SK-N-SH treated with all-trans-retinoic acid at 6 μM for 48 hours (cell line): ENCODE results near the gene FBLN7.

ENCODE experiments used
- ATAC-seq: fragments of 200-7000 bp; cut with Tn5 transposase; 3 replicates; pipeline ENCODE4 v1.9.1; 2020; ENCODE audit warnings: mild to moderate bottlenecking, moderate library complexity
- ARNTL ChIP-seq: fragments of 450-650 bp; formaldehyde crosslinking; IDR thresholded peaks from 2 replicates; pipeline ENCODE4 v1.5.0; 2020; ENCODE audit warnings: low read depth, mild to moderate bottlenecking, moderate library complexity, borderline replicate concordance
- BACH2 ChIP-seq: fragments of 250-450 bp; sonication (Bioruptor Pico); IDR thresholded peaks from 2 replicates; pipeline ENCODE4 v1.9.0; 2021; ENCODE audit warnings: mild to moderate bottlenecking, borderline replicate concordance
- CREB5 ChIP-seq: fragments of 250-450 bp; sonication (Bioruptor Pico); IDR thresholded peaks from 2 replicates; pipeline ENCODE4 v1.5.1; 2020; ENCODE audit warnings: low read depth, mild to moderate bottlenecking, moderate library complexity
- CSDC2 ChIP-seq: fragments of 250-450 bp; sonication (Bioruptor Pico); IDR thresholded peaks from 2 replicates; pipeline ENCODE4 v1.5.0; 2020; ENCODE audit warnings: mild to moderate bottlenecking, moderate library complexity
- CSRNP3 ChIP-seq: fragments of 250-450 bp; sonication (Bioruptor Pico); IDR thresholded peaks from 2 replicates; pipeline ENCODE4 v1.5.1; 2021; ENCODE audit warnings: mild to moderate bottlenecking, moderate library complexity
- ESRRG ChIP-seq: fragments of 250-450 bp; sonication (Bioruptor Pico); IDR thresholded peaks from 2 replicates; pipeline ENCODE4 v1.6.1; 2021; ENCODE audit warnings: mild to moderate bottlenecking
- GLIS3 ChIP-seq: fragments of 250-450 bp; sonication (Bioruptor Pico); IDR thresholded peaks from 2 replicates; pipeline ENCODE4 v1.5.0; 2020; ENCODE audit warnings: mild to moderate bottlenecking, moderate library complexity
- ISL1 ChIP-seq: fragments of 250-450 bp; sonication (Bioruptor Pico); IDR thresholded peaks from 2 replicates; pipeline ENCODE4 v2.1.2; 2022; ENCODE audit warnings: mild to moderate bottlenecking, moderate library complexity
- OSR1 ChIP-seq: fragments of 250-450 bp; sonication (Bioruptor Pico); IDR thresholded peaks from 2 replicates; pipeline ENCODE4 v1.8.0; 2022; ENCODE audit warnings: moderate library complexity, mild to moderate bottlenecking, inconsistent platforms
- PATZ1 ChIP-seq: fragments of 250-450 bp; sonication (Bioruptor Pico); IDR thresholded peaks from 2 replicates; pipeline ENCODE4 v1.8.0; 2020; ENCODE audit warnings: mild to moderate bottlenecking, moderate library complexity, borderline replicate concordance
- POU6F1 ChIP-seq: fragments of 250-450 bp; sonication (Bioruptor Pico); IDR thresholded peaks from 2 replicates; pipeline ENCODE4 v1.8.0; 2021; ENCODE audit warnings: low read depth, mild to moderate bottlenecking, moderate library complexity, borderline replicate concordance
- PPARA ChIP-seq: fragments of 250-450 bp; sonication (Bioruptor Pico); IDR thresholded peaks from 2 replicates; pipeline ENCODE4 v1.5.0; 2020; ENCODE audit warnings: mild to moderate bottlenecking, borderline replicate concordance
- RARB ChIP-seq: fragments of 250-450 bp; sonication (Bioruptor Pico); IDR thresholded peaks from 2 replicates; pipeline ENCODE4 v1.8.0; 2021; ENCODE audit warnings: mild to moderate bottlenecking, moderate library complexity
- SNAI2 ChIP-seq: fragments of 250-450 bp; sonication (Bioruptor Pico); IDR thresholded peaks from 2 replicates; pipeline ENCODE4 v1.5.0; 2020; ENCODE audit warnings: mild to moderate bottlenecking, moderate library complexity
- TCF4 ChIP-seq: fragments of 250-450 bp; sonication (Bioruptor Pico); IDR thresholded peaks from 2 replicates; pipeline ENCODE4 v1.8.0; 2021; ENCODE audit warnings: mild to moderate bottlenecking, moderate library complexity, borderline replicate concordance
- TOX ChIP-seq: fragments of 250-450 bp; sonication (Bioruptor Pico); IDR thresholded peaks from 2 replicates; pipeline ENCODE4 v1.8.0; 2021; ENCODE audit warnings: mild to moderate bottlenecking, moderate library complexity, borderline replicate concordance
- TSHZ2 ChIP-seq: fragments of 250-450 bp; sonication (Bioruptor Pico); IDR thresholded peaks from 2 replicates; pipeline ENCODE4 v1.5.0; 2020; ENCODE audit warnings: mild to moderate bottlenecking, moderate library complexity
- ZC3H10 ChIP-seq: fragments of 250-450 bp; sonication (Bioruptor Pico); IDR thresholded peaks from 2 replicates; pipeline ENCODE4 v1.5.1; 2021; ENCODE audit warnings: mild to moderate bottlenecking, moderate library complexity
- ZFP3 ChIP-seq: fragments of 250-450 bp; sonication (Bioruptor Pico); IDR thresholded peaks from 2 replicates; pipeline ENCODE4 v1.5.0; 2020; ENCODE audit warnings: mild to moderate bottlenecking, moderate library complexity
- ZFP30 ChIP-seq: fragments of 450-650 bp; formaldehyde crosslinking; IDR thresholded peaks from 2 replicates; pipeline ENCODE4 v1.5.0; 2022; ENCODE audit warnings: mild to moderate bottlenecking, moderate library complexity
- ZNF565 ChIP-seq: fragments of 450-650 bp; formaldehyde crosslinking; conservative IDR thresholded peaks from 2 replicates; pipeline ENCODE4 v1.5.0; 2020; ENCODE audit warnings: low read depth, mild to moderate bottlenecking, moderate library complexity
- ZNF70 ChIP-seq: fragments of 450-650 bp; formaldehyde crosslinking; IDR thresholded peaks from 2 replicates; pipeline ENCODE4 v1.5.0; 2020; ENCODE audit warnings: mild to moderate bottlenecking, moderate library complexity
- ZNF8 ChIP-seq: fragments of 450-650 bp; formaldehyde crosslinking; IDR thresholded peaks from 2 replicates; pipeline ENCODE4 v1.5.0; 2020; ENCODE audit warnings: mild to moderate bottlenecking, moderate library complexity

Gene FBLN7

GRCh38 chr2:112141626-112142007, 3.4 kb downstream of the FBLN7 start:
- no peak for ATAC-seq
- TF ChIP-seq SNAI2 (CRISPR knock-in tag): no peak
- no peak for TF ChIP-seq CREB5 (CRISPR knock-in tag)
- TF ChIP-seq TCF4 (CRISPR knock-in tag): no peak
- no peak for TF ChIP-seq CSDC2 (CRISPR knock-in tag)
- no peak for TF ChIP-seq POU6F1
- TF ChIP-seq BACH2 (CRISPR knock-in tag): no peak
- TF ChIP-seq PPARA (CRISPR knock-in tag): no peak
- TF ChIP-seq RARB (CRISPR knock-in tag): no peak
- no peak for TF ChIP-seq OSR1 (CRISPR knock-in tag)
- no peak for TF ChIP-seq ZNF8 (CRISPR knock-in tag)
- TF ChIP-seq, all 23 proteins: peak for 0

- TF ChIP-seq ARNTL (CRISPR knock-in tag) (no peak), POU6F1 (no peak), OSR1 (CRISPR knock-in tag) (no peak), PATZ1 (CRISPR knock-in tag) (no peak), ZNF8 (CRISPR knock-in tag) (no peak), CSRNP3 (CRISPR knock-in tag) (no peak), ZNF565 (CRISPR knock-in tag) (no peak), ISL1 (CRISPR knock-in tag) (no peak), SNAI2 (CRISPR knock-in tag) (no peak), TOX (CRISPR knock-in tag) (no peak), ESRRG (CRISPR knock-in tag) (no peak), ZC3H10 (CRISPR knock-in tag) (no peak), RARB (CRISPR knock-in tag) (no peak), TCF4 (CRISPR knock-in tag) (no peak)
- TF ChIP-seq, all 23 proteins: peak for 0
Measured at GRCh38 chr2:112142525-112143078, 4.4 kb downstream of the FBLN7 start.

GRCh38 chr2:112143150-112143549, 5.0 kb downstream of the FBLN7 start:
- TF ChIP-seq PPARA (CRISPR knock-in tag): no peak
- TF ChIP-seq TOX (CRISPR knock-in tag): no peak
- no peak for TF ChIP-seq CSDC2 (CRISPR knock-in tag)
- no peak for TF ChIP-seq ZFP30 (CRISPR knock-in tag)
- no peak for TF ChIP-seq TCF4 (CRISPR knock-in tag)
- TF ChIP-seq OSR1 (CRISPR knock-in tag): no peak
- no peak for TF ChIP-seq ZNF565 (CRISPR knock-in tag)
- TF ChIP-seq GLIS3: no peak
- no peak for TF ChIP-seq ISL1 (CRISPR knock-in tag)
- TF ChIP-seq ZNF70: no peak
- no peak for TF ChIP-seq ZC3H10 (CRISPR knock-in tag)
- TF ChIP-seq TSHZ2 (CRISPR knock-in tag): no peak
- no peak for TF ChIP-seq SNAI2 (CRISPR knock-in tag)
- TF ChIP-seq ZFP3 (CRISPR knock-in tag): no peak
- no peak for TF ChIP-seq PATZ1 (CRISPR knock-in tag)
- no peak for ATAC-seq

More at GRCh38 chr2:112142525-112143078, 4.4 kb downstream of the FBLN7 start:
- no peak for ATAC-seq
